Measurements from ENCODE around the gene TBL1X.

Gene TBL1X

GRCh38 chrX:9738151-9738550, 273.3 kb downstream of the TBL1X start:
- H3K4me3 ChIP-seq (ENCODE audit: low read depth, low read length), result no peak overlapping the region
- DNase-seq (ENCODE audit: low read depth), result no peak
- in situ Hi-C loops (cut with HindIII; ENCODE audit: low sequenced_read_pairs), result no loop called here
- no peak for TF ChIP-seq CTCF (IDR thresholded peaks at IDR 0.05; ENCODE audit: low read depth, low read length, missing control alignments)

- no peak for TF ChIP-seq CTCF (IDR thresholded peaks at IDR 0.05; ENCODE audit: low read depth, low read length, missing control alignments)
- in situ Hi-C loops (cut with HindIII; ENCODE audit: low sequenced_read_pairs), result no loop called here
- H3K4me3 ChIP-seq (ENCODE audit: low read depth, low read length), result no peak overlapping the region
- no peak for DNase-seq (ENCODE audit: low read depth)
These were observed 274.3 kb downstream of the TBL1X start for GRCh38 chrX:9739130-9739529.

- in situ Hi-C loops (cut with HindIII; ENCODE audit: low sequenced_read_pairs), result no loop called here
- DNase-seq (ENCODE audit: low read depth), result no peak
- H3K4me3 ChIP-seq (ENCODE audit: low read depth, low read length), result no peak overlapping the region
- no peak for TF ChIP-seq CTCF (IDR thresholded peaks at IDR 0.05; ENCODE audit: low read depth, low read length, missing control alignments)
These were observed 280.7 kb downstream of the TBL1X start for GRCh38 chrX:9745417-9746115.

GRCh38 chrX:9746148-9746888, 281.5 kb downstream of the TBL1X start:
- DNase-seq (ENCODE audit: low read depth), result peak; percentile 8
- no peak overlapping the region for H3K4me3 ChIP-seq (ENCODE audit: low read depth, low read length)
- TF ChIP-seq CTCF (IDR thresholded peaks at IDR 0.05; ENCODE audit: low read depth, low read length, missing control alignments), result no peak
- in situ Hi-C loops (cut with HindIII; ENCODE audit: low sequenced_read_pairs), result no loop called here

- no peak overlapping the region for H3K4me3 ChIP-seq (ENCODE audit: low read depth, low read length)
- no peak for DNase-seq (ENCODE audit: low read depth)
- no peak for TF ChIP-seq CTCF (IDR thresholded peaks at IDR 0.05; ENCODE audit: low read depth, low read length, missing control alignments)
- in situ Hi-C loops (cut with HindIII; ENCODE audit: low sequenced_read_pairs), result no loop called here
These were observed 282.8 kb downstream of the TBL1X start for GRCh38 chrX:9747644-9748043.

- no peak overlapping the region for H3K4me3 ChIP-seq (ENCODE audit: low read depth, low read length)
- in situ Hi-C loops (cut with HindIII; ENCODE audit: low sequenced_read_pairs), result no loop called here
- no peak for TF ChIP-seq CTCF (IDR thresholded peaks at IDR 0.05; ENCODE audit: low read depth, low read length, missing control alignments)
- no peak for DNase-seq (ENCODE audit: low read depth)
These were observed 284.4 kb downstream of the TBL1X start for GRCh38 chrX:9749146-9749692.

Measured in astrocyte of the cerebellum (primary cell).